ELR (cell line): ENCODE results near the gene MACROD2.
"Not testable (repeated sequence)": the region's sequence is repeated elsewhere in the genome, so short reads cannot be mapped to it uniquely, and the experiment has no call there.

ENCODE experiments used
- DNase-seq: peaks from one replicate; pipeline ENCODE4 v3.0.0-alpha.2; 2015; ENCODE audit warnings: low read depth

MACROD2 gene

DNA sequence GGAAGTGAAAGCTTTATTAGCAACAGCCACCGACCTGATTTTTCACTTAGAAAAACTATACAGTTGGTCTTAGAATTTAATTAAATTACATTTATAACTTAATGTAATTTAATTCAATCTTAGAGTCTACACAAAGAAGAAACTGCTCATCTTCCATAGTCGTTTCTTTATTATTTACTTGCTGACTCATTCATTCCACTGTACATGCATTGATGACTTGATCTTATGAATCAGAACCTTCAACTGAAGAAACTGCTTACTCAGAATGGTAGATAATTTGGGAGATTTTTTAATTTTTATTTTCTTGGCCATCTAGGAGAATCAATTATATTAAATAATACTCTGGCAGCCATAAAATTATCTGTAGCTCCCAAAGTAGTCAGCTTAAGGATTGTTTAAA lies 1363.7 kb downstream of the MACROD2 start:
- no peak for DNase-seq

DNA sequence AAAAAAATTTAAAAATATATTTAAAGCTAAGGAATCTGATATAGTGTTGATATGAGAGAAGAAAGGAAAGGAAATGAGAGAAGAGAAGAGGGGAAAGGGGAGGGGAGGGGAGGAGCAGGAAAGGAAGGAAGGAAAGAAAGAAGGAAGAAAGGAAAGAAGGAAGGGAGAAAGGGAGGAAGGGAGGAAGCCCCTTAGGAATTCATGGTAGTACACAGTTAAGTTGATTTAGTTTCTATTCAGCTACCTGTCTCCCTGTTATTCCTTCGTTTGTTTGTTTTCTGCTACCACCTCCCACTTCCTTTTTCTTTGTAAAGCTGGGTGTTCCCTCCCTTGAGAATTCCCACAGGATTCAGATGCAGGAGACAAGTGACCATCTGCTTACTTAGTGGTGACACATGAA lies 1367.5 kb downstream of the MACROD2 start:
- no peak for DNase-seq

DNA sequence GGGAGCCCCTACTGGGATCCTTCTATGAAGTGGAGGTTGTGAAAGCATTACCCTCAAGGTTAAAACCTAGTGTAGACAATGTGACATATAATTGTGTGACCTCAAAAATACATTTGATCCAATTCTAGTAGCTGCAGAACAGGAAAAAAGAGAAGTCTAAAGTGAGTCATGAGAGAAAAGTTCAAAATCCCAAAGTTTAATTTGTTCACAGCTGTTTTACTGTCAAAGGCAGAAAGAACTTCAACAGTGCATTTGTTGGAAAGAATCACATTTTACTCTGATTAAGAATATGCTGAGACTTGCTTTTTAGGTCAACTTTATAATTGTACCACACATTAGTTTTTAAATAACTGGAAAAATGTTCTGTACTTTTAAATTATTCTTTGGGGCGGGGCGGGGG lies 1369.5 kb downstream of the MACROD2 start:
- DNase-seq: no peak

DNA sequence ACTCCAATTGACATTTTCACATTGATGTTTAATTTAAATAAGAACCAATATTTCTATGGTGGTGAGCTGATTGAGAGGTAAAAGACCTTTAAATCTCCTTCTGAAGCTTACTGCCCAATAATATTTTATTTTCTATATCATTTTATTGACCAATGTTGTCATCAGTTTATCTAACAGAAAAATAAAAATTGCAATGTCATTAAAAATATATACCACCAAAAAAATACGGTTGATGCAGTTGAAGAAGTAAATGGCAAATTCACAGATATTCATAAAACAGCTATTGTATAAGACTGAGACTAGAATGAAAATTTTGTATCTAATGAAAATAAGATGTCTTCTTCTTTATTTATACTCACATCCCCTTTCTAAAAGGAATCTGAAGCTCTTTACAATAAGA lies 1375.1 kb downstream of the MACROD2 start:
- DNase-seq: no peak

DNA sequence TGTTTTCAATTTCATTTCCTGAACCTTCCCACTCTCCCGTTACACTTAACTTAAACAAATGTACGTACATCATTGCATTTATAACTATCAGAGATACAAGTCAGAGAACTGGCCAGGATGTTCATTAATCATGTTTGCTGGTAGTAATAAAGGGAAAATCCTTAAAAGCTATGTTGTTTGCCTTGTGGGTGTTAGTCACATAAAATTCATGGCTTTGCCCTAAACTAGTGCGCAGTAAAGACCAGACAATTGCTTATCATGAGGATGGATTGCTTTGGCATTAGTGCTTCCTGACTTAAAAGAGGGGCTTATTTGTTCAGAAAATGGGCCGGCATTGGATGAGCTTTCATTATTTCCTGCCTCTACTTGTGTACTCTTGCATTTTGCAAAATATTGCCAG lies 1379.4 kb downstream of the MACROD2 start:
- no peak for DNase-seq

DNA sequence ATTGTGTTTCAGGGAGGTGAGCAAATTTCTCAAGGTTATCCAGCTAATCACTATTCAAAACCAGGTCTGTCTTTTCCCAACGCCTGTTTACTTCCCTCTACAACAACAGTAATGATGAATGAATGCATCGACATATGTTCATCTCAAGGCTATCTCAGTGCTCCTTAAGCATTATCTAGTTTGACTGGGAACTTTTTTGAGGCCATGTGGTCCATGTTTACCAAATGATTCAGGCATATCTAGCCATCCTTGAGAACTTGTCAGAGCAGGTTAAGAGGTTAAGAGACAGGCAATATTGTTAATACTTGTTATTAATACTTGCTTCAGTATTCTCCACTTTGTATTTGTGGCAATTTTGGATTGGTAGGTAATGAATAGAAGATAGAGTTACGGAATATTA lies 1380.5 kb downstream of the MACROD2 start:
- DNase-seq: no peak

DNA sequence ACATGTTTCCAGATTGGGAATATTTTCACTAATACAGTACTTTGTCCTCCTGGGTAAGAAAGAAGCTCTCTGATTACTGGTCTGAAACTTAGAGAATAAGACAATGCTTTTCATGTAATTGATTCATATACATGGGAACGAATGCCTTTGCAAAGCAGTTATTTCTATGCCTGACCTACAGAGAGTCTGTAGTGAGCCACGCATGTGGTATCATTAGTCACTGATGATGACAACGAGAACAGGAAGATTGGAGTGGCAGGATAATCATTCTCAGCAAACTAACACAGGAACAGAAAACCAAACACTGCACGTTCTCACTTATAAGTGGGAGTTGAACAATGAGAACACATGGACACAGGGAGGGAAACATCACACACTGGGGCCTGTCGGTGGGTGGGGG lies 1382.3 kb downstream of the MACROD2 start:
- DNase-seq: not testable (repeated sequence)

DNA sequence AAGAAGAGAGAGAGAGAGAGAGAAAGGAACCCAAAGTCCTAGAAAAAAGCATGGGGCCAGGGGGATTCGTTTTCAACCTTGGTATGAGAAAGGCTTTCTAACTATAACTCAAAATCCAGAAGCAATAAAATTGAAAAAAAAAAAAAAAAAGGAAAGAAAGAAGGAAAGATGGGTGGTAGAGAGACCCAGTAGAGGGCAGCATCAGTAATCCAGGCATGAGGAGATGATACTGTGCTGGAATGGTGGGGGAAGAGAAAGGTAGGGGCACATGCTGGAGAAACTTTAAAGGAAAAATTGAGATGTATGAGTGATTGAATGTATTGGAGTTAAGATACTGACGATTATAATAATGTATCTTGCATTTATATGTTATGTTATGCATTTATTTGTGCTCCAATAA lies 1382.8 kb downstream of the MACROD2 start:
- DNase-seq: no peak

DNA sequence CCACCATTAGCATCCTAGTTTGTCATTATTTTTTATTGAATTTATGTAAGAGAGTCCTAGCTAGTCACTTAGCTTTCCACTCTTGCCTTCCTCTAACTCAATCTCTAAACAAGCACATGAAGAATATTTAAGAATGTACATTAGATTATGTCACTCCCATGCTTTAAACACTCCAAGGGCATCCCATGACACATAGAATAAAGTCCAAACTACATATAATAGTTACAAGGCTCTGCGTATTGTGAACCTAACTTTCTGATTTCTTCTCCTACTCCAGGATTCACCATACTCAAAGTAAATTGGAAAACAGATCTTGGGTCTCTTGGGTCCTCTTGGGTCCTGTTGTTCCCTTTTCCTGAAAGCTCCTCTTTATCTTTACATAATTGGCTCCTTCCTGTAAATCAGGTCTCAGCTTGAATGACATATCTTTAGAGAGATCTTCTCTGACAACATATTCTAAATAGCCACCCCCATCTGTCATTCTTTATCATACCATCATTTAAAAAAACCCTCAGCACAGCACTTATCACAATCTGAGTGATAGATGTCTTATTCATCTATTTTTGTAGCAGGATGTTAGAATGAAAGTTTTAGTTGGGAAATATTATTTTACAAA lies 1384.5 kb downstream of the MACROD2 start:
- DNase-seq: no peak

DNA sequence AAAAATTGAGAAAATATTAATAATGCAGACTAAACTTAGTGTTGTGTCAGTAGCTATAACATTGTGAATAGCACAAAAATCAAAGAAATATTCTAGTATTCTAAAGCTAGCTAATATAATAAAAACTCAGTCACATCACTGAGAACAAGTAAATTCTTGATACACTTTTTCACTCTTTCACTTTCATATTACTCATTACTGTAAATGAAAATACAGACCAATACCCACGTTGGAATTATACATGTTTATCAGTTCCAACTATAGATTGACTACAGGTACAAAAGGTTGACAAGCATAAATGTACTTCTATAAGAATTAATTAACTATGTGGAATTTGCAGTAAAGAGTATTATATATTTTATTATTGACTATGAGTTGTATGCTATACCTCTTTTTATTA lies 1385.5 kb downstream of the MACROD2 start:
- DNase-seq: no peak

DNA sequence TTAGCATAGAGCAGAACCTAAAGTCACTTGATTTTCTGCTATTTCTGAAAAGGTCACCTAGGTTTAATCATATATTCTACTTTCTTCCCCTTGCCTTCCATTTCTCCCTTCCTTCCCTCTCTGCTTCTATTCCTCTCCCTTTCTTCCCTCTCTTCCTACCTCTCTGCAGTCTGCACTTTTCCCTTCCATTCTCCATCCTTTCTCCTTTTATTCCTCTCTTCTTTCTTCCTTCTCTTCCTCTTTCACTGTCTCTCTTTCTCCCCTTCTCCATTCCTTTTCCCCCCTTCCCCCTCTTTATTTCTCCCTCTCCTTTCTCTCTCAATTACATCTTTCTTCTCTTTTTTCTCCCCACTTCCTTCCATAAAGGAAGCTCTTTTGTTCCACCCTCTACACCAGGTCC lies 1391.9 kb downstream of the MACROD2 start:
- DNase-seq: no peak

DNA sequence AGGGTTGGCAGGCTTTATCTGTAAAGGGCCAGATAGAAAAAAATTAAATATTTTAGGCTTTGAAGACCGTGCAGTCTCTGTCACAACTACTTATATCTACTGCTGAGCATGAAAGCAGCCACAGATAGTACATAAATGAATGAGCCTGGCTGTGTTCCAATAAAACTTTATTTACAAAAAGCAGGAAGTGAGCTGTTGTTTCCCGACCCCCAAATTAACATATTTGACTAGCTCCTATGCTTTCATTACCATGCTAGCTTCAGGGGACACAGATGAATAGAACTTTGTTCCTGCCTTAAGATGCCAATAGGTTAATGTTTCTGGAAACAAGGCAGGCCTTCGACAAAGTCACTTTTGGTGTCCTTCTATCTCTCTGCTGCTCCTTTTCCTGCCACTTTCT lies 1400.1 kb downstream of the MACROD2 start:
- no peak for DNase-seq

DNA sequence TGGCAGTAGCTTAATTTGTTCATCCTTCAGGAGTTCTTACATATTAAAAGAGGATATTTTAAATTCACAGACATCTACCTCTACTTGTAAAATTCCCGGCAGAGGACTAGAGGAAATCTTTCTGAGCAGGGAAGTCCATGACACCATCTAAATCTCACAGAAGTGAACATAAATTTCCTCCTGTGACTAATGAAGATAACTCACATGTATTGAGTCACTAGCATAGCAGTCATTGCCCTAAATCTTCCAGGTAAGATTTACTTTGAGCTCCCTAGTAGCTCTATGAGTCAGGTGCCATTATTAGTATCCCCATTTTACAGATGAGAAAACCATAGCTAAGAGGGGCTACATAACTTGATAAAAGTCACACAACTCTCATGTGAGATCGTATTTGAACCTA lies 1400.7 kb downstream of the MACROD2 start:
- no peak for DNase-seq

DNA sequence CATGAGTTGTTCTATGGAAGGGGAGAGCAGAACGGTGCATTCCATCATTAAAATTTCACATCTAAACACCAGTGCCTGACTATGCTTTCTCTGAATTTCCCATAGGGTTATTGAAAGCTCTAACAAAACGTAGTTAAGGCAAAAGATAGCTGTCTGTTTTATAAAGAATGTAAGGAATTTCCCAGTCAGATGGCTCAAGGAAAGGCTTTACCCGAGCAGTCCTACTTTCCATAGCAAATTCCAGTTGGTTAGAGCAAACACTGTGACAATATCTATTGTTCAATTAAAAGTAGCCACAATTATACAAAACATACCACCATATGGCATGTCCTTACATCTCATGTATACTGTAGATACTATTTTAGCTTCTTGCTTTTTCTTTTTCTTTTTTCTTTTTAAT lies 1401.6 kb downstream of the MACROD2 start:
- DNase-seq: no peak

DNA sequence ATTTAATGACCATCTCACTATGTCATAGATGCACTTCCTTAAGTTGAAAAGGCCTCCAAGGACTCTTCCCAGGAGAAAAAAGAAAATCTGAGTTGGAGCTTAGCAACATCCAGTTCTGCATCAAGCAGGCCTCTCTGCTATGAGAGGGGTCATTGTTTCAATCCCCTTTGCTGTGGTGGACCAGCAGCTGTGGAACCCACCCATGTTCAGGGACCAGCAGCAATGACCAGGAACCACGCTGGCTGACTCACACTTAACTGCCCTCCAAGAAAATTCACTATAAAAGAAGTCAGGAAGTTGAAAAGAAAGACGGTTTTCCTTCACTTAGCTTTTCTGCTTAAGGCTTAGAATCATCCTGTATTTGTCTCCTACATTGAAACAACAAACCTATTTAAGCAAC lies 1404.5 kb downstream of the MACROD2 start:
- no peak for DNase-seq

DNA sequence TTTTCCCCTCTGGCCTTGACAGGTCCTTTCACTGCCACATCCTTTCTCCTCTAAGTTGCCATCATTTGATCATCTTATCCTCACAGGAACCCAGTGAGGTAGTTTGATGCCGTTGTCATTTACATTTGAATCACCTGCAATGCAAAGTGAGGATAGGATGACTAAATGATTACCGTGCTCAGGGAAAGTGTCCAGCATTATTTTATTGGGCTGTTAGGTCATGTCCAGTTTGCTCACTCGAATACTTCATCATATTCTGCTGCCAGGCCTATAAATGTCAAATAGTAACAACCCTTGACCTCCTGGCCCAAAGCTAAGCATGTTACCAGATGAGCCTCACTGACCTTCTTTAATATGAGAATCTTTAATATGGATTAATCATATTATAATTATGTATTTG lies 1410.8 kb downstream of the MACROD2 start:
- no peak for DNase-seq

DNA sequence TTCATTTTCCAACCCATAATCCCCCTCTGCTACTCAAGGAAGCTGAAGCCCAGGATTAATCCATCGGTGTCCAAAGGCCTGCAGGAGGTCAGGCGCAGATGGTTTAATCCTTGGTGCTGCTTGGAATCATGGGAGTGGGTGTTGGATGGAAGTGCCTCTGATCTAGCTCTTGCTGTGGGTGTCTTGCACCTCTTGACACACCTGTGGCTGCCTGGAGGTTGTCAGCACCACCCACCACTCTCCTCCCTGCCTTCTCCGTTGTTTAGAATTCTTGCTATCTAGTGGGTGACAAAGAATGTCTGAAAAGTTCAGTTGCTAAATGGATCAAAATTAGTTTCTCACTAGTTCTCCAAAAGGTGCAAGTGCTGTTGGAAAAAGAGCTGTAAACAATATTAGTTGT lies 1416.5 kb downstream of the MACROD2 start:
- DNase-seq: no peak

DNA sequence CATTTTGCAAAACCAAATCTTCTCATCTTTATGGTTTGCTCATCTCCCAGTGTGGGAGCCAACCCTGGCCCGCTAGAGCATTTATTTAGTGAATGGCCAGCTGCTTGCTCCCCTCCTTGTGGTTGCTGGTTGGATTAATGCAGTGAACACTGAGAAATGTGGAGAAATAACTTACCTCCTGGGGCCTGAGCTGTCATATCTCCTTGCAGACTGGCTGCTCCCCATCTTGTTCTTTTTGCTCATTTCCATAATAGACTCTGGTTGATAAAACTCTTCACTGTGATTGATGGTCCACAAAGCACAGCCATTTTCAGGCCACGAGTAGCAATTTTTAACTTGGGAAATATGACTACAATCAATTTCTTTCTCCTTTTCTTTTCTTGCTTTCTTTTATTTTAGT lies 1420.6 kb downstream of the MACROD2 start:
- DNase-seq: no peak

DNA sequence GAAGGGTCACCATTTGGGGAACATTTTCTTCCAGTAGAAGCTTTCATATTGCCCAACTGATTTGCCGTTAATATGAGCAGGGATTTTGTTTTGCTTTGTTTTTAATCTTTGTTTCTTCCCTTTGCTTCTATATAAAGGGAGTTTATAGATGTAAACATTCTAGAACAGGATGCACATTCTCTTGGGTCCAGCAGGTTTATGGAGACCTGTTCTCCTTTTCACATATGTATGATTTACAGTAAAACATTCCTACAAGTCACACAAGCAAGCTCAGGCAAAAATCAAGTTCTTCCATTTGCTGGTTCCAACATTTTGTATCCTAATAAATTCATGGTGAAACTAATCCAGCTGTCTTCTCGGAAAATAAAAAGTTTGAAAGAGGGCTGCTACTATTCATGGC lies 1424.5 kb downstream of the MACROD2 start:
- no peak for DNase-seq

DNA sequence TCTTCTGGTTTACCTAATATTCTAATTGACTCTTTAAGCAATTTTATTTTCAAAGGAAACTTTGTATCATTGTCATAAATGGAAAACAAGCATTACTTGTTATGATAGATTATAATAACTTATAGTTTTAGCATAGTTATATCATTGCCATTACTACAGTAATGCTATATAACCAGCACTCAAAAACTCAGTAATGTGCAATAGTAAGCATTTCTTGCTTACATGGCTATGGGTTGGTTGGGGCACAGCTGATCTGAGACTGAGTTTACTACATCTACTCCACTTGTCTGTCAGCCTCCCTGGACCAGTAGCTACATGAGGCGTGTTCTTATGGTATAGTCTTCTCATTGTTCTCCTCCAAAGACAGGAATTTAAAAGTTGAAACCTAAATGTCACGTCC lies 1427.7 kb downstream of the MACROD2 start:
- DNase-seq: no peak

DNA sequence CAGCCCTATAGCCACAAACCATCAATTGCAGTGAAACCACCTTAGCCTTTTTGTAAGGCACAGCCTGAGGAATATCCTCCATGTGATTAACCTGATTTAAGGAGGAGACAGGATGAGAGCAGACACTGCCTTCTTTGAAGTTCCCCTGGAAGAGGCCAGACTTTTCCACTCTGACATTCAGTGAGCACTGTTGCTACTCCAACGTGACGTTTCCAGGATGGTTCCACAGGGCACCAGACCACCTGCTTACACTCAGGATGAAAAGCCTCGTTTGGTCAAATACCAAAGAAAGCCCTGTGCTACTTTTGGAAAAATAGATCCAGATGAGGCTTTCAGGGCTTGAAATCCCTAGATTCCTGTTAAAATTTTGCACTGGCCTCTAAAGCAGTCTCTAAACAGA lies 1444.2 kb downstream of the MACROD2 start:
- DNase-seq: no peak

DNA sequence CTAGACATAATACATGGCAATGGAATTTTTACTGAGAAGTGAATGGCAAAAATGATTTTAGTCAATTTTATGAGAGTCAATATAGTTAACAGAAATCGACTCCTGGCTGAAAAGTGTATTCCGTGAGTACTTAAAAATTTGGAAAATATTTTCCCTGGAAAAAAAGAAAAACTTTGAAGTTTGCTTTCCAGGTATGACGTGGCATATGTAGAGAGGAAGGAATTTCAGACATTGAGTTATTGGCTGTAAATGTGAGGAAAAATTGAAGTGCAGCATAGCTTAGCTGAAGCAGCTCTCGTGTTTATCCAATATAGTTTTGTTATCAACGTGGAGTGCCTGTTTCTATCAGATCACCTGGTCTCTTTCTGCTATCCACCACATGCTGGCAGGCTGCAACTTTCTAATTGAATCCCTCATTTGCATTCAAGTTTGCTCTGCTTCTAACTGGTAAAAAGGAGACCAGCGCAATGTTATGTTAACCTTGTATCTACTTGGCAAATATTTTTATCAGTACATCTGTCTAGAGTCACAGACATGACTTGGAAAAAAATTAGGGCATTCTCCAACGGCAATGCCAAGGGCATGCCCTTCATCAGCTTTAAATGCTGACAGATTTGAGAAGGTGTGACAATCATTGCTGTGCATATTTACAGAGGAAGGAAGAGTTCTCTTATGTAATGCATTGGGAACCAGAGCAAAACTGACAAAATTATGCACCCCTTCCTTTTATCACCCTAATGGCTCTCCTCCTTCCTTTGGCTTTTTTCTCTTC lies 1444.9 kb downstream of the MACROD2 start:
- DNase-seq: no peak

DNA sequence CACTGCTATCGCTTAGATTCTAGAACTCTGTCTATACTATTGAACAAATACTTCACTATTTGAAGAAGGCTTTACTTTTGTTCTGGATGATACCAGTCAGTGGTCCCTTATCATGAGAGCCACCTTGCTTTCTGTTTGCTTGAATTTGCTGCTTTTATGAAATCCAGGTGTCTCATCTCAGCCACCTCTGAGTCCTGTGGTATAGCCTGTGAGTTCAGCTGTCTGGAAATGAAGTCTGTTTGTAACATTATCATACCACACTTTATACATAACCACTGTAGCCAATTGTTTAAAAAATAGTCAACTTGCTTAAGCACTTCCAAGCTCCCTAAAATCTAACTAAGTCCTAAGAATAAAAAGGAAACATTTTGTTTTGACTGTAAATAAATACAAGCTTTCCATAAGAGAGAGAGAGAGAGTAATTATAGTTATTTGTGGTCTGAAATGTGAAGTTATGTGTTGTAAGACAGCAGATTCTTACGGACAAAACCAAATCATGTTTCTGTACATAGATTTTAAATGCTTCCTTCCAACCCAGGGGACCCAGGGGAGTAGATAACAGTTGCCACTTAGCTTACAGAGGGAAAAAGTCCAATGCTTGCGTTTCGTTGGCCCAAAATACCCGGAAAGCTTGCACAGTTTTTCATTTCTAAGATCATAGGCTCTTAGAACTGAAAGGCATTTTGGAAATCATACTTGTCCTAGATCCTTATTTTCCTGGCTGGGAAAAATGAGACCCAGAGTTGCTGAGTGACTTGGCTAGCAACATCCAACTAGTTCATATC lies 1449.9 kb downstream of the MACROD2 start:
- no peak for DNase-seq
